ENCODE results near the gene STIP1.

DNA sequence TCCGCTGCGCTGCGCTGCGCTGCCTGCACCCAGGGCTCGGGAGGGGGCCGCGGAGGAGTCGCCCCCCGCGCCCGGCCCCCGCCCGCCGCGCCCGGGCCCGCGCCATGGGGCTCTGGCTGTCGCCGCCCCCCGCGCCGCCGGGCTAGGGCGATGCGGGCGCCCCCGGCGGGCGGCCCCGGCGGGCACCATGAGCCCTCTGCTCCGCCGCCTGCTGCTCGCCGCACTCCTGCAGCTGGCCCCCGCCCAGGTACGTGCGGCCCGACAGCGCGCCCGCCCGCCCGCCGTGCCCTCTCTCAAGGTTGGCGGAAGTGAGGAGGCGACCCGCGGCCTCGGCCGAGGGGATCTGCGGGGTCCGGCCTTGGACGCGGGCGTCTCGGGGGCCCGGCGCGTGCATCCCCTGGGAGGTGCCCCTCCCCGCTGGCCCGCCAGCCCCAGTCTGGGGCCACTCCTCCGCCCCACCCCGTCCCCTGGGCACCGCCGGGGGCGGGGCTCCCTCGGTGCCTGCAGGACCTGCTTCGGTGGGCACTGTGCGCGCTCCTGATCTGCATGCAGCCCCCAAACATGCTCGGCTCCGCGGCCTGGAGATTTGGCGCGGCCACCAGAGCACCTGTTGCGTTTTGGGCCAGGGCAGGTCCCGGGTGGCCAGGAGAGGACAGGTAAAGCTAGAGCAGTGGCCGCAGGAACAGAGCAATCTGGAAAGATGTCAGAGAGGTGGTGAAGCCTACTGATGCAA is 48.8 kb downstream of the STIP1 start:
- no peak for TF ChIP-seq TAF1 (conservative IDR thresholded peaks at IDR 0.05)
- TF ChIP-seq, protein P1, sequence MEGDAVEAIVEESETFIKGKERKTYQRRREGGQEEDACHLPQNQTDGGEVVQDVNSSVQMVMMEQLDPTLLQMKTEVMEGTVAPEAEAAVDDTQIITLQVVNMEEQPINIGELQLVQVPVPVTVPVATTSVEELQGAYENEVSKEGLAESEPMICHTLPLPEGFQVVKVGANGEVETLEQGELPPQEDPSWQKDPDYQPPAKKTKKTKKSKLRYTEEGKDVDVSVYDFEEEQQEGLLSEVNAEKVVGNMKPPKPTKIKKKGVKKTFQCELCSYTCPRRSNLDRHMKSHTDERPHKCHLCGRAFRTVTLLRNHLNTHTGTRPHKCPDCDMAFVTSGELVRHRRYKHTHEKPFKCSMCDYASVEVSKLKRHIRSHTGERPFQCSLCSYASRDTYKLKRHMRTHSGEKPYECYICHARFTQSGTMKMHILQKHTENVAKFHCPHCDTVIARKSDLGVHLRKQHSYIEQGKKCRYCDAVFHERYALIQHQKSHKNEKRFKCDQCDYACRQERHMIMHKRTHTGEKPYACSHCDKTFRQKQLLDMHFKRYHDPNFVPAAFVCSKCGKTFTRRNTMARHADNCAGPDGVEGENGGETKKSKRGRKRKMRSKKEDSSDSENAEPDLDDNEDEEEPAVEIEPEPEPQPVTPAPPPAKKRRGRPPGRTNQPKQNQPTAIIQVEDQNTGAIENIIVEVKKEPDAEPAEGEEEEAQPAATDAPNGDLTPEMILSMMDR (IDR thresholded peaks at IDR 0.05; ENCODE audit: low read depth, low read length, missing input control) = no peak
- TF ChIP-seq ZBTB33 (IDR thresholded peaks at IDR 0.05) = no peak
- TF ChIP-seq, protein P2, sequence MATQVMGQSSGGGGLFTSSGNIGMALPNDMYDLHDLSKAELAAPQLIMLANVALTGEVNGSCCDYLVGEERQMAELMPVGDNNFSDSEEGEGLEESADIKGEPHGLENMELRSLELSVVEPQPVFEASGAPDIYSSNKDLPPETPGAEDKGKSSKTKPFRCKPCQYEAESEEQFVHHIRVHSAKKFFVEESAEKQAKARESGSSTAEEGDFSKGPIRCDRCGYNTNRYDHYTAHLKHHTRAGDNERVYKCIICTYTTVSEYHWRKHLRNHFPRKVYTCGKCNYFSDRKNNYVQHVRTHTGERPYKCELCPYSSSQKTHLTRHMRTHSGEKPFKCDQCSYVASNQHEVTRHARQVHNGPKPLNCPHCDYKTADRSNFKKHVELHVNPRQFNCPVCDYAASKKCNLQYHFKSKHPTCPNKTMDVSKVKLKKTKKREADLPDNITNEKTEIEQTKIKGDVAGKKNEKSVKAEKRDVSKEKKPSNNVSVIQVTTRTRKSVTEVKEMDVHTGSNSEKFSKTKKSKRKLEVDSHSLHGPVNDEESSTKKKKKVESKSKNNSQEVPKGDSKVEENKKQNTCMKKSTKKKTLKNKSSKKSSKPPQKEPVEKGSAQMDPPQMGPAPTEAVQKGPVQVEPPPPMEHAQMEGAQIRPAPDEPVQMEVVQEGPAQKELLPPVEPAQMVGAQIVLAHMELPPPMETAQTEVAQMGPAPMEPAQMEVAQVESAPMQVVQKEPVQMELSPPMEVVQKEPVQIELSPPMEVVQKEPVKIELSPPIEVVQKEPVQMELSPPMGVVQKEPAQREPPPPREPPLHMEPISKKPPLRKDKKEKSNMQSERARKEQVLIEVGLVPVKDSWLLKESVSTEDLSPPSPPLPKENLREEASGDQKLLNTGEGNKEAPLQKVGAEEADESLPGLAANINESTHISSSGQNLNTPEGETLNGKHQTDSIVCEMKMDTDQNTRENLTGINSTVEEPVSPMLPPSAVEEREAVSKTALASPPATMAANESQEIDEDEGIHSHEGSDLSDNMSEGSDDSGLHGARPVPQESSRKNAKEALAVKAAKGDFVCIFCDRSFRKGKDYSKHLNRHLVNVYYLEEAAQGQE (IDR thresholded peaks at IDR 0.05) = no peak
- TF ChIP-seq JUND (IDR thresholded peaks at IDR 0.05) = no peak
- no peak for TF ChIP-seq RXRA (IDR thresholded peaks at IDR 0.05)
- TF ChIP-seq RAD21 (IDR thresholded peaks at IDR 0.05) = no peak

Data from liver (tissue), 3 donors.